ENCODE data around the gene SPG7. TPM values are rescaled to one million over a fixed set of nuclear protein-coding genes. Genes with fewer than 3 reads are reported as not detected.
A peak's percentile ranks its signal among the peaks of the same experiment; 100 is the strongest.

SPG7 gene
- total and polyA plus RNA-seq, 9 of the 15 experiments (the other 6 are each of a cell fraction or from before 2014, with no cell fraction given) = 5.8 to 89.1 (median 49.4) TPM

- TF ChIP-seq CHD1 (IDR thresholded peaks at IDR 0.05; ENCODE audit: low read length) (peak; percentile 22), USF1 (CRISPR knock-in tag; IDR thresholded peaks at IDR 0.05) (no peak), KDM5B (IDR thresholded peaks at IDR 0.05; ENCODE audit: insufficient replicate concordance, low read depth, low read length) (peak; percentile 56), SMAD3 (CRISPR knock-in tag; conservative IDR thresholded peaks at IDR 0.05) (no peak), ZNF277 (CRISPR knock-in tag; IDR thresholded peaks at IDR 0.05; ENCODE audit: borderline replicate concordance) (no peak), MED1 (CRISPR knock-in tag; IDR thresholded peaks at IDR 0.05; ENCODE audit: borderline replicate concordance) (no peak), RB1 (IDR thresholded peaks at IDR 0.05; ENCODE audit: low read depth) (peak; percentile 98), ZNF224 (CRISPR knock-in tag; IDR thresholded peaks at IDR 0.05) (no peak), CREB5 (CRISPR knock-in tag; IDR thresholded peaks at IDR 0.05) (no peak), HNRNPUL1 (IDR thresholded peaks at IDR 0.05; ENCODE audit: low read length) (no peak), ZNF232 (CRISPR knock-in tag; IDR thresholded peaks at IDR 0.05) (no peak), MNT (conservative IDR thresholded peaks at IDR 0.05) (peak; percentile 22 to 63; a peak in 2 of 4 replicates)
- TF ChIP-seq, protein P1, sequence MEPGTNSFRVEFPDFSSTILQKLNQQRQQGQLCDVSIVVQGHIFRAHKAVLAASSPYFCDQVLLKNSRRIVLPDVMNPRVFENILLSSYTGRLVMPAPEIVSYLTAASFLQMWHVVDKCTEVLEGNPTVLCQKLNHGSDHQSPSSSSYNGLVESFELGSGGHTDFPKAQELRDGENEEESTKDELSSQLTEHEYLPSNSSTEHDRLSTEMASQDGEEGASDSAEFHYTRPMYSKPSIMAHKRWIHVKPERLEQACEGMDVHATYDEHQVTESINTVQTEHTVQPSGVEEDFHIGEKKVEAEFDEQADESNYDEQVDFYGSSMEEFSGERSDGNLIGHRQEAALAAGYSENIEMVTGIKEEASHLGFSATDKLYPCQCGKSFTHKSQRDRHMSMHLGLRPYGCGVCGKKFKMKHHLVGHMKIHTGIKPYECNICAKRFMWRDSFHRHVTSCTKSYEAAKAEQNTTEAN (CRISPR knock-in tag; IDR thresholded peaks at IDR 0.05) = no peak
- TF ChIP-seq, protein P2, sequence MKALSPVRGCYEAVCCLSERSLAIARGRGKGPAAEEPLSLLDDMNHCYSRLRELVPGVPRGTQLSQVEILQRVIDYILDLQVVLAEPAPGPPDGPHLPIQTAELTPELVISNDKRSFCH (CRISPR knock-in tag; IDR thresholded peaks at IDR 0.05) = no peak
- TF ChIP-seq, protein P2 (tag; IDR thresholded peaks at IDR 0.05) = 0 out of 2 replicates have a peak, but pooled peaks have one; percentile 34
Observed at GRCh38 chr16:89574681-89575246, 66.6 kb downstream of the SPG7 start (continued).
